Testis (tissue), 3 donors: ENCODE data around the gene TAB2. TPM values are rescaled to one million over a fixed set of nuclear protein-coding genes. Genes with fewer than 3 reads are reported as not detected.

Experiments
- DNase-seq: peaks from one replicate; pipeline ENCODE4 v3.0.0-alpha.2; 2019
- H3K27ac ChIP-seq, 2 donors: fragments of 200-600 bp; sonication (generic); one replicate each; pipeline ENCODE4 v1.5.1; 2019
- H3K27me3 ChIP-seq: fragments of 200-600 bp; sonication (generic); one replicate; pipeline ENCODE4 v1.5.1; 2019
- H3K36me3 ChIP-seq: fragments of 200-600 bp; sonication (generic); one replicate; pipeline ENCODE4 v1.5.1; 2017; ENCODE audit warnings: low read depth; ENCODE audit errors: missing control alignments
- H3K4me1 ChIP-seq: fragments of 200-600 bp; sonication (generic); one replicate; pipeline ENCODE4 v1.5.1; 2019
- H3K4me3 ChIP-seq, 2 donors: fragments of 200-600 bp; sonication (generic); one replicate each; pipeline ENCODE4 v1.5.1; 2017 to 2019
- H3K9me3 ChIP-seq: fragments of 200-600 bp; sonication (generic); one replicate; pipeline ENCODE4 v1.5.1; 2017
- CTCF ChIP-seq, 3 experiments: fragments of 450-650 bp in 2 of 3; fragments of 200-600 bp in 1 of 3; sonication (generic) in 1 of 3; IDR thresholded peaks; one replicate each; pipeline ENCODE4 v1.5.1; 2016 to 2019; ENCODE audit warnings: antibody characterized with exemption in 3 of 3, mild to moderate bottlenecking in 2 of 3, moderate library complexity in 1 of 3
- POLR2A ChIP-seq: fragments of 450-650 bp; IDR thresholded peaks from one replicate; pipeline ENCODE4 v1.6.1; 2017; ENCODE audit warnings: antibody characterized with exemption, mild to moderate bottlenecking, moderate library complexity
- WGBS, 2 donors: methylation state at CpG; one replicate each; pipeline ENCODE4 v1.1.5; 2018; 5-methylcytosine and 5-hydroxymethylcytosine counted together
- intact Hi-C: fragments of 100-400 bp; cut with DNase I; formaldehyde crosslinking; loops from one replicate; pipeline ENCODE4 v1.15.1; 2023; ENCODE audit warnings: low total_unique reads
- polyA plus RNA-seq: library from polyadenylated mRNA; stranded (reverse); fragments of 350-450 nt; fragmentation: Illumina TruSeq; extraction: RNeasy Lipid Tissue Mini Kit (QIAGEN cat#74804); gene quantifications from one replicate; pipeline ENCODE4 v1.2.3, GENCODE V29; 2014; ENCODE audit warnings: low read depth, low replicate concordance; ENCODE audit not compliant: insufficient read depth
- total RNA-seq, 2 donors: library from RNA; depleted of rRNA; stranded (reverse); fragments of >200 nt; gene quantifications; one replicate each; pipeline ENCODE4 v1.2.3, GENCODE V29; 2016

The TAB2 gene
- total and polyA plus RNA-seq, 3 donors from 2014 or later: 45.1 to 84.7 (median 61.0) TPM

DNA sequence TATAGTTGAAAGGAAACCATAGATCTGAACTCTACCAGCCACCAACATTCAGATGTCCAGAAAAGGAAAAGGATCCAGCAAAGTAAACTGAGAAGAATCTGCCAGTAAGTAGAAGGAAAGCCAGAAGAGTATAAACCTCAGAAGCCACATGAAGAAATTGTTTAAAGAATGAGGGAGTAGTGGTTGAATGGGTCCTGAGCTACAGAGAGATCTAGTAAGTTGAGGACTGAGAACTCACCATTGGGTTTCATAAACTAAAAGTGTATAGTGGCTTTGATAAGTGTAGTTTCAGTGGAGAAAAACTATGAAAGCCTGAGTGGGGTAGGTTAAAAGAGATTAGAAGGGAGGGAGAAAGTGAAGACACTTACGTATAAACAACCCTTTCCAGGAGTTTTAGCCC, 50.6 kb downstream of the TAB2 start:
- Histone ChIP-seq H3K9me3 (no peaks in the 10 kb centered on the region), H3K27me3 (no peaks in the 10 kb centered on the region), H3K27ac (no peak overlapping the region), H3K4me3 (no peak overlapping the region), H3K4me1 (no peaks in the 10 kb centered on the region), H3K36me3 (no peaks in the 10 kb centered on the region)
- no peak for DNase-seq
- no peak for TF ChIP-seq POLR2A
- TF ChIP-seq CTCF (IDR thresholded peaks at IDR 0.05): no peak
- 58 to 100% methylated on average over 1 of the region's 1 CpG for WGBS, 2 donors
- intact Hi-C loops: no loop called here

GRCh38 chr6:149371154-149371553, 53.6 kb downstream of the TAB2 start:
- intact Hi-C loops: no loop called here
- TF ChIP-seq CTCF (IDR thresholded peaks at IDR 0.05) (no peak), POLR2A (no peak)
- Histone ChIP-seq H3K36me3 (no peaks in the 10 kb centered on the region), H3K4me1 (no peaks in the 10 kb centered on the region), H3K27me3 (no peaks in the 10 kb centered on the region), H3K27ac (no peak overlapping the region), H3K9me3 (no peaks in the 10 kb centered on the region), H3K4me3 (no peak overlapping the region)
- no peak for DNase-seq

DNA sequence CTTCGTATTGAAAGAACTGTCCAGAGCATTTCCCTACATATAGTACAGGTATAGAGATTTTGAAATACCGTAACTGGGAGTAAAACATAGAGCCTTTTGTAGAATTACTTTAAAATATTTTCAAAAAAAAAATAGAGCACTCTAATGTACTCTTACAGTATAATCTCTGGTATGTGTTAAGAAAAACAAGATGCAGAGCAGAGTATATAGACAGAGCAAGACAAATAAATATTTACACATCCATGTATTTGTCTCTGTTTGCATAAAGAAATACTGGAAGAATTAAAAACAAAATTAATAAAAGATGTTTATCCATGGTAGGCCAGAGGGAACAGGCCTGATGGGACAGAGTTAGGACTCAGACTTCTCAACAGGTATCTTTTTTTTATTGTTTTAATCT, 54.5 kb downstream of the TAB2 start:
- Histone ChIP-seq H3K9me3 (no peaks in the 10 kb centered on the region), H3K36me3 (no peaks in the 10 kb centered on the region), H3K27me3 (no peaks in the 10 kb centered on the region), H3K4me3 (no peak overlapping the region), H3K27ac (no peak overlapping the region), H3K4me1 (no peaks in the 10 kb centered on the region)
- TF ChIP-seq CTCF (IDR thresholded peaks at IDR 0.05) (no peak), POLR2A (no peak)
- DNase-seq: no peak
- intact Hi-C loops: no loop called here
- WGBS, 2 donors: 50 to 74% methylated on average over 2 of the region's 2 CpGs

GRCh38 chr6:149373511-149373910, 56.0 kb downstream of the TAB2 start:
- H3K36me3 ChIP-seq: no peaks in the 10 kb centered on the region
- H3K9me3 ChIP-seq: no peaks in the 10 kb centered on the region
- H3K27ac ChIP-seq: no peak overlapping the region
- H3K4me1 ChIP-seq: no peaks in the 10 kb centered on the region
- 91 to 94% methylated on average over 2 of the region's 2 CpGs for WGBS, 2 donors
- H3K4me3 ChIP-seq: no peak overlapping the region
- no peaks in the 10 kb centered on the region for H3K27me3 ChIP-seq
- TF ChIP-seq POLR2A (no peak), CTCF (IDR thresholded peaks at IDR 0.05) (no peak)
- intact Hi-C loops: no loop called here
- no peak for DNase-seq

DNA sequence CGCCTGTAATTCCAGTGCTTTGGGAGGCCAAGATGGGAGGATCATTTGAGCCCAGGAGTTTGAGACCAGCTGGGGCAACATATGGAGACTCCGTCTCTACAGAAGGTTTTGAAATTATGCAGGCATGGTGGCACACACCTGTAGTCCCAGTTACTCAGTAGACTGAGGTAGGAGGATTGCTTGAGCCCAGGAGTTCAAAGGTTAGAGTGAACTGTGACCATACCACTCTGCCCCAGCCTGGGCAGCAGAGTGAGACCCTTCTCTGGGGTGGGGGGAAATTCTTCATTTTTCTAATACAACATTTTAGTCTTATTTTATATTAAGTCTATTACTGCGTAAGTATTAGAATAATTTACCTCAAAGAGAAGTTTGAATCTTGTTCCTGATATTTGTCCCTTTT, 62.5 kb downstream of the TAB2 start:
- WGBS, 2 donors: 94 to 97% methylated on average over 3 of the region's 3 CpGs
- DNase-seq: no peak
- no peaks in the 10 kb centered on the region for H3K4me1 ChIP-seq
- no peaks in the 10 kb centered on the region for H3K36me3 ChIP-seq
- H3K4me3 ChIP-seq: no peak overlapping the region
- TF ChIP-seq CTCF (IDR thresholded peaks at IDR 0.05): no peak
- no peak for TF ChIP-seq POLR2A
- intact Hi-C loops: no loop called here
- H3K27me3 ChIP-seq: no peaks in the 10 kb centered on the region
- H3K9me3 ChIP-seq: no peaks in the 10 kb centered on the region
- no peak overlapping the region for H3K27ac ChIP-seq
